Adrenal gland (tissue), 12 donors: ENCODE measurements around the gene ZNF638. TPM values are rescaled to one million over a fixed set of nuclear protein-coding genes. Genes with fewer than 3 reads are reported as not detected.

Source experiments
- DNase-seq, 7 donors: peaks; one replicate each; pipeline ENCODE4 v3.0.0-alpha.2; 2019 to 2020
- H3K27ac ChIP-seq, 5 donors: fragments of 200-600 bp; sonication (generic) in 4 of 5; 1 replicate in 3 of 5; 2 replicates in 2 of 5; pipeline versions ENCODE4 v1.5.1 to v1.8.0; 2016 to 2020; ENCODE audit warnings: mild to moderate bottlenecking in 1 of 5
- H3K27me3 ChIP-seq: fragments of 200-600 bp; 2 replicates; pipeline ENCODE4 v1.8.0; 2021
- H3K36me3 ChIP-seq, 2 donors: fragments of 200-600 bp; replicated peaks in 1 of 2; 1 replicate in 1 of 2; 2 replicates in 1 of 2; pipeline versions ENCODE4 v1.5.1 to v1.8.0; 2018 to 2022
- H3K4me1 ChIP-seq, 2 donors: fragments of 200-600 bp; replicated peaks in 1 of 2; 1 replicate in 1 of 2; 2 replicates in 1 of 2; pipeline versions ENCODE4 v1.5.1 to v1.8.0; 2018 to 2021
- H3K4me3 ChIP-seq, 4 donors: fragments of 200-600 bp; sonication (generic) in 3 of 4; one replicate each; pipeline ENCODE4 v1.5.1; 2016 to 2018
- H3K9me3 ChIP-seq, 3 donors: fragments of 200-600 bp; sonication (generic) in 1 of 3; replicated peaks in 1 of 3; 1 replicate in 2 of 3; 2 replicates in 1 of 3; pipeline versions ENCODE4 v1.5.1 to v1.8.0; 2016 to 2021
- POLR2A ChIP-seq, 2 donors: fragments of 450-650 bp; IDR thresholded peaks; one replicate each; pipeline ENCODE4 v1.6.1; 2017; ENCODE audit warnings: antibody characterized with exemption in 2 of 2, mild to moderate bottlenecking in 2 of 2, moderate library complexity in 1 of 2
- WGBS, 4 donors: extraction: QIAGEN DNeasy Blood & Tissue Kit in 2 of 4; methylation state at CpG; one replicate each; pipeline versions ENCODE4 v1.1.5 to v1.1.7; 2013 to 2017; 5-methylcytosine and 5-hydroxymethylcytosine counted together
- intact Hi-C, 2 donors: fragments of 100-400 bp; cut with DNase I; formaldehyde crosslinking; loops; one replicate each; pipeline versions ENCODE4 v1.14.1 to v1.15.0; 2022 to 2023
- polyA plus RNA-seq, 3 donors: library from polyadenylated mRNA; stranded (reverse); fragments of 200-250 nt in 2 of 3; fragments of 350-450 nt in 1 of 3; fragmentation: Illumina TruSeq in 1 of 3; extraction: RNeasy Lipid Tissue Mini Kit (QIAGEN cat#74804) in 1 of 3; gene quantifications; one replicate each; pipeline ENCODE4 v1.2.3, GENCODE V29; 2013 to 2014
- total RNA-seq, 9 donors: library from RNA; depleted of rRNA in 4 of 9; stranded (reverse); fragments of >200 nt in 4 of 9; fragments of 120-200 nt in 1 of 9; fragmentation: NEBNext Ultra II Directional in 1 of 9; extraction: Animal tissue kit (Norgen Biotek cat#: 25700) in 1 of 9; gene quantifications; one replicate each; pipeline versions ENCODE4 v1.1.0 to v1.2.4, GENCODE V29; 2013 to 2023
- TF ChIP-seq, protein P1 (sequence below), 6 experiments: fragments of 450-650 bp in 4 of 6; fragments of 200-600 bp in 2 of 6; sonication (generic) in 1 of 6; IDR thresholded peaks; 1 replicate in 5 of 6; 2 replicates in 1 of 6; pipeline versions ENCODE4 v1.5.1 to v1.8.0; 2016 to 2021; ENCODE audit warnings: antibody characterized with exemption in 6 of 6, mild to moderate bottlenecking in 2 of 6, moderate library complexity in 1 of 6
- donor health status: healthy with polysubstance abuse.
- donor health status: Bipolar disorder and iron deficiency.
- donor health status: DM: yes; HTN: yes; CAD: no.
- donor health status: DM: no; HTN: no; CAD: no.
- donor health status: DM: no; HTN: no; CAD: no.
- donor health status: DM: yes; HTN: yes; CAD: no.

ZNF638 gene
- total and polyA plus RNA-seq, 12 donors = 60.1 to 525 (median 139) TPM

DNA sequence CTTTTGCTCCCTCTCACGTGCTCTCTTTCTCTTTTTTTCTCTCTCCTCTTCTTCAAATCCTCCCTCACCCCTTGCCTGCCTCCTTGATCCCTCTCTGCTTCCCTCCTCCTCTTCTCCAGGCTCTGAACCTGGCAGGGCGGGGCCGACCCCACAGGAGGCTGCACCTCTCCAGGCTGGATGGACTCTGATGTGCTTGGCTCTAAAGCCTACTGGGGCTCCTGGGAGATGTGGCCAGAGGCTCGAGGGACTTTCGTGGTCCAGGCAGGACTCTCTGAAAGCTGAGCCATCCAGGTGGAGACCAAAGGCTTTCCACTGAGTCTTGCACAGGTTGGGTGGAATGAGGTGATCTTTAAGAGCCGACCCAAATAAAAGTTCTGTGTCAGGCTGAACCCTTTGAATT, 147.2 kb downstream of the ZNF638 start:
- intact Hi-C loops = no loop called here
- Histone ChIP-seq H3K27me3 (no peaks in the 10 kb centered on the region), H3K4me1 (no peaks in the 10 kb centered on the region), H3K36me3 (no peaks in the 10 kb centered on the region), H3K27ac (no peak overlapping the region), H3K4me3 (no peak overlapping the region), H3K9me3 (no peaks in the 10 kb centered on the region)
- WGBS, 4 donors = 66 to 90% (median 73%) methylated on average over 4 to 6 of the region's 6 CpGs
- DNase-seq = no peak
- TF ChIP-seq POLR2A (IDR thresholded peaks at IDR 0.05) = no peak
- TF ChIP-seq, protein P1, sequence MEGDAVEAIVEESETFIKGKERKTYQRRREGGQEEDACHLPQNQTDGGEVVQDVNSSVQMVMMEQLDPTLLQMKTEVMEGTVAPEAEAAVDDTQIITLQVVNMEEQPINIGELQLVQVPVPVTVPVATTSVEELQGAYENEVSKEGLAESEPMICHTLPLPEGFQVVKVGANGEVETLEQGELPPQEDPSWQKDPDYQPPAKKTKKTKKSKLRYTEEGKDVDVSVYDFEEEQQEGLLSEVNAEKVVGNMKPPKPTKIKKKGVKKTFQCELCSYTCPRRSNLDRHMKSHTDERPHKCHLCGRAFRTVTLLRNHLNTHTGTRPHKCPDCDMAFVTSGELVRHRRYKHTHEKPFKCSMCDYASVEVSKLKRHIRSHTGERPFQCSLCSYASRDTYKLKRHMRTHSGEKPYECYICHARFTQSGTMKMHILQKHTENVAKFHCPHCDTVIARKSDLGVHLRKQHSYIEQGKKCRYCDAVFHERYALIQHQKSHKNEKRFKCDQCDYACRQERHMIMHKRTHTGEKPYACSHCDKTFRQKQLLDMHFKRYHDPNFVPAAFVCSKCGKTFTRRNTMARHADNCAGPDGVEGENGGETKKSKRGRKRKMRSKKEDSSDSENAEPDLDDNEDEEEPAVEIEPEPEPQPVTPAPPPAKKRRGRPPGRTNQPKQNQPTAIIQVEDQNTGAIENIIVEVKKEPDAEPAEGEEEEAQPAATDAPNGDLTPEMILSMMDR (IDR thresholded peaks at IDR 0.05) = no peak

DNA sequence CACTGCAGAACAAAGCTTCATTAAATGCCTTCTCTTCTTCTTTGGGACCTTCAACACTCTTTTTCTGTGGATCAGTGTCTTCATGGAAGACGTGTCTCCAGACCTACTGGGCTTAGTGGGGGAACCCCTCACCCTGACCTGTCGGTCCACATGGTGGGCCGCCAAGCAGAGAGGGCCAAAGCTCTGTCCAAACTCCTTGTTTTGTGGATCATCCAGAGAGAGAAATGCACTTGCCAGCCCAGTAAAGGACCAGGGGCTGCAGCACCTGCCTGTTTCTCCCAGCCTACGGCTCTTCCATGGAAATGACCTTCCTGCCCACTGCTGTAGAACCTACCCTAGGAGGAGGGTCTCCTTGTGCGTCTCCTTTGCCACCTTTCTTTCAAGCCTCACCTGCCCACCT, 147.7 kb downstream of the ZNF638 start:
- no peaks in the 10 kb centered on the region for H3K27me3 ChIP-seq
- H3K4me1 ChIP-seq = no peaks in the 10 kb centered on the region
- H3K9me3 ChIP-seq = no peaks in the 10 kb centered on the region
- no peak for TF ChIP-seq POLR2A (IDR thresholded peaks at IDR 0.05)
- TF ChIP-seq, protein P1 (IDR thresholded peaks at IDR 0.05) = no peak
- H3K27ac ChIP-seq = no peak overlapping the region
- DNase-seq = no peak
- H3K36me3 ChIP-seq = no peaks in the 10 kb centered on the region
- no peak overlapping the region for H3K4me3 ChIP-seq
- WGBS, 4 donors = 73 to 90% (median 88%) methylated on average over 5 of the region's 5 CpGs
- intact Hi-C loops = no loop called here

DNA sequence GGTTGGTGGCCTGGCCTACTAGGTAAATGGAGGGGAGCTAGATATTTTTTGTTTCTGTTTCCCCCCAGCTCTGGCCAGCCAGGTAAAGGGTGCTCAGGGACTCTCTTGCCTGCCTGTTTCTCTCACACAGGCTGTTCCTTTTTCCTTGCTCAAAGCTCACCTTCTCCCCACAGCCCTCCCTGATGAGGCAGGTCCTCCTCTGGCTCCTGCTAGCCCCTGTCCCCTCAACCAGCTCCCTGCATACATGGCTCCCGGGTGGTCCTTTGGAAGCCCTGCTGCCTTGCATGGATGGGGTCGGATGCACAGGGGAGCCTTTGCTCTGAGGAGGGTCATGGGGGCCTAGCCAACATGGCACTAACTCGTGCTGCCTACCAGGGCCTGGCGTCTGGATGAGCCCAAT, 149.5 kb downstream of the ZNF638 start:
- no peaks in the 10 kb centered on the region for H3K36me3 ChIP-seq
- TF ChIP-seq POLR2A (IDR thresholded peaks at IDR 0.05) = no peak
- TF ChIP-seq, protein P1 (IDR thresholded peaks at IDR 0.05) = no peak
- 78 to 82% (median 80%) methylated on average over 4 of the region's 4 CpGs; no CpG with 5 or more reads in 1 of the 4 donors for WGBS, 4 donors
- no peak overlapping the region for H3K27ac ChIP-seq
- H3K27me3 ChIP-seq = no peaks in the 10 kb centered on the region
- H3K4me3 ChIP-seq = no peak overlapping the region
- H3K9me3 ChIP-seq = no peaks in the 10 kb centered on the region
- H3K4me1 ChIP-seq = no peaks in the 10 kb centered on the region
- DNase-seq = no peak
- intact Hi-C loops = no loop called here

- Histone ChIP-seq H3K27ac (no peak overlapping the region), H3K36me3 (no peaks in the 10 kb centered on the region), H3K4me3 (no peak overlapping the region), H3K4me1 (no peaks in the 10 kb centered on the region), H3K9me3 (no peaks in the 10 kb centered on the region), H3K27me3 (no peaks in the 10 kb centered on the region)
- 64 to 67% (median 66%) methylated on average over 2 to 4 of the region's 4 CpGs for WGBS, 4 donors
- no peak for TF ChIP-seq POLR2A (IDR thresholded peaks at IDR 0.05)
- TF ChIP-seq, protein P1 (IDR thresholded peaks at IDR 0.05) = no peak
- intact Hi-C loops = no loop called here
- DNase-seq = no peak
Measured at GRCh38 chr2:71482055-71482454, 150.5 kb downstream of the ZNF638 start.
